Adrenal gland (tissue), 5 donors: ENCODE measurements around the gene ABL2.

ENCODE experiments used
- POLR2A ChIP-seq, 2 donors: fragments of 450-650 bp; IDR thresholded peaks; one replicate each; pipeline ENCODE4 v1.6.1; 2017; ENCODE audit warnings: antibody characterized with exemption in 2 of 2, mild to moderate bottlenecking in 2 of 2, moderate library complexity in 1 of 2
- TF ChIP-seq, protein P1 (sequence below), 6 experiments: fragments of 450-650 bp in 4 of 6; fragments of 200-600 bp in 2 of 6; sonication (generic) in 1 of 6; IDR thresholded peaks; 1 replicate in 5 of 6; 2 replicates in 1 of 6; pipeline versions ENCODE4 v1.5.1 to v1.8.0; 2016 to 2021; ENCODE audit warnings: antibody characterized with exemption in 6 of 6, mild to moderate bottlenecking in 2 of 6, moderate library complexity in 1 of 6
- donor health status: DM: no; HTN: no; CAD: no.

DNA sequence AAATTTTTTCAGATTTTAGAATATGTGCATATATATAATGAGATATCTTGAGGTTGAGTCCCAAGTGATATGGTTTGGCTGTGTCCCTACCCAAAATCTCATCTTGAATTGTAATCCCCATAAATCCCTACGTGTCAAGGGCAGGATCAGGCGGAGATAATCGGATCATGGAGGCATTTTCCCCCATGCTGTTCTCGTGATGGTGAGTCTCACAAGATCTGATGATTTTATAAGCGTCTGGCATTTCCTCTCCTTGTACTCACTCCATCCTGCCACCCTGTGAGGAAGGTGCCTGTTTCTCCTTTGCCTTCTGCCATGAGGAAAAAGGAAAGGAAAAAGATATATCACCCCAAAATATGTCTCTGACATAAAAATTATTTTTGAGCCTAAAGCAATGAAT lies 83.0 kb downstream of the ABL2 start:
- TF ChIP-seq, protein P1, sequence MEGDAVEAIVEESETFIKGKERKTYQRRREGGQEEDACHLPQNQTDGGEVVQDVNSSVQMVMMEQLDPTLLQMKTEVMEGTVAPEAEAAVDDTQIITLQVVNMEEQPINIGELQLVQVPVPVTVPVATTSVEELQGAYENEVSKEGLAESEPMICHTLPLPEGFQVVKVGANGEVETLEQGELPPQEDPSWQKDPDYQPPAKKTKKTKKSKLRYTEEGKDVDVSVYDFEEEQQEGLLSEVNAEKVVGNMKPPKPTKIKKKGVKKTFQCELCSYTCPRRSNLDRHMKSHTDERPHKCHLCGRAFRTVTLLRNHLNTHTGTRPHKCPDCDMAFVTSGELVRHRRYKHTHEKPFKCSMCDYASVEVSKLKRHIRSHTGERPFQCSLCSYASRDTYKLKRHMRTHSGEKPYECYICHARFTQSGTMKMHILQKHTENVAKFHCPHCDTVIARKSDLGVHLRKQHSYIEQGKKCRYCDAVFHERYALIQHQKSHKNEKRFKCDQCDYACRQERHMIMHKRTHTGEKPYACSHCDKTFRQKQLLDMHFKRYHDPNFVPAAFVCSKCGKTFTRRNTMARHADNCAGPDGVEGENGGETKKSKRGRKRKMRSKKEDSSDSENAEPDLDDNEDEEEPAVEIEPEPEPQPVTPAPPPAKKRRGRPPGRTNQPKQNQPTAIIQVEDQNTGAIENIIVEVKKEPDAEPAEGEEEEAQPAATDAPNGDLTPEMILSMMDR (IDR thresholded peaks at IDR 0.05), result no peak
- no peak for TF ChIP-seq POLR2A (IDR thresholded peaks at IDR 0.05)
